ENCODE results near the gene GIT1. TPM values are rescaled to one million over a fixed set of nuclear protein-coding genes. Genes with fewer than 3 reads are reported as not detected.

The GIT1 gene
- total and polyA plus RNA-seq, 2 of the 13 experiments (the other 11 are each of a cell fraction or from before 2014, with no cell fraction given) = 14.2 to 30.8 TPM

GRCh38 chr17:29565643-29566472 lies 23.6 kb downstream of the GIT1 start (continued):
- TF ChIP-seq KLF11 (CRISPR knock-in tag; IDR thresholded peaks at IDR 0.05) = no peak
- no peak for TF ChIP-seq ZNF468 (CRISPR knock-in tag; IDR thresholded peaks at IDR 0.05)
- peak; percentile 67; the same call in 1 of the 2 replicates for TF ChIP-seq HIVEP1 (CRISPR knock-in tag; IDR thresholded peaks at IDR 0.05)
- no peak for TF ChIP-seq ZFP36L2 (CRISPR knock-in tag; IDR thresholded peaks at IDR 0.05)
- peak; percentile 67; the same call in 1 of the 2 replicates for TF ChIP-seq ZBTB7B (CRISPR knock-in tag; IDR thresholded peaks at IDR 0.05)
- peak; percentile 71 for TF ChIP-seq ZNF280B (CRISPR knock-in tag; IDR thresholded peaks at IDR 0.05; ENCODE audit: borderline replicate concordance)
- no peak for TF ChIP-seq SATB2 (CRISPR knock-in tag; IDR thresholded peaks at IDR 0.05)
- TF ChIP-seq, protein P1, sequence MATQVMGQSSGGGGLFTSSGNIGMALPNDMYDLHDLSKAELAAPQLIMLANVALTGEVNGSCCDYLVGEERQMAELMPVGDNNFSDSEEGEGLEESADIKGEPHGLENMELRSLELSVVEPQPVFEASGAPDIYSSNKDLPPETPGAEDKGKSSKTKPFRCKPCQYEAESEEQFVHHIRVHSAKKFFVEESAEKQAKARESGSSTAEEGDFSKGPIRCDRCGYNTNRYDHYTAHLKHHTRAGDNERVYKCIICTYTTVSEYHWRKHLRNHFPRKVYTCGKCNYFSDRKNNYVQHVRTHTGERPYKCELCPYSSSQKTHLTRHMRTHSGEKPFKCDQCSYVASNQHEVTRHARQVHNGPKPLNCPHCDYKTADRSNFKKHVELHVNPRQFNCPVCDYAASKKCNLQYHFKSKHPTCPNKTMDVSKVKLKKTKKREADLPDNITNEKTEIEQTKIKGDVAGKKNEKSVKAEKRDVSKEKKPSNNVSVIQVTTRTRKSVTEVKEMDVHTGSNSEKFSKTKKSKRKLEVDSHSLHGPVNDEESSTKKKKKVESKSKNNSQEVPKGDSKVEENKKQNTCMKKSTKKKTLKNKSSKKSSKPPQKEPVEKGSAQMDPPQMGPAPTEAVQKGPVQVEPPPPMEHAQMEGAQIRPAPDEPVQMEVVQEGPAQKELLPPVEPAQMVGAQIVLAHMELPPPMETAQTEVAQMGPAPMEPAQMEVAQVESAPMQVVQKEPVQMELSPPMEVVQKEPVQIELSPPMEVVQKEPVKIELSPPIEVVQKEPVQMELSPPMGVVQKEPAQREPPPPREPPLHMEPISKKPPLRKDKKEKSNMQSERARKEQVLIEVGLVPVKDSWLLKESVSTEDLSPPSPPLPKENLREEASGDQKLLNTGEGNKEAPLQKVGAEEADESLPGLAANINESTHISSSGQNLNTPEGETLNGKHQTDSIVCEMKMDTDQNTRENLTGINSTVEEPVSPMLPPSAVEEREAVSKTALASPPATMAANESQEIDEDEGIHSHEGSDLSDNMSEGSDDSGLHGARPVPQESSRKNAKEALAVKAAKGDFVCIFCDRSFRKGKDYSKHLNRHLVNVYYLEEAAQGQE (IDR thresholded peaks at IDR 0.05; ENCODE audit: borderline replicate concordance in 1 of 2, low read depth in 1 of 2, low read length in 2 of 2) = no peak
- 0 out of 2 replicates have a peak, but pooled peaks have one; percentile 43 for TF ChIP-seq THAP8 (CRISPR knock-in tag; IDR thresholded peaks at IDR 0.05; ENCODE audit: borderline replicate concordance)
- TF ChIP-seq CERS6 (CRISPR knock-in tag; IDR thresholded peaks at IDR 0.05) = no peak
- no peak; the same call in 1 of the 2 replicates for TF ChIP-seq TAF1 (CRISPR knock-in tag; IDR thresholded peaks at IDR 0.05)
- 0 out of 2 replicates have a peak, but pooled peaks have one; percentile 14 for TF ChIP-seq RNF2 (conservative IDR thresholded peaks at IDR 0.05; ENCODE audit: low read depth)
- no peak for TF ChIP-seq MZF1 (CRISPR knock-in tag; IDR thresholded peaks at IDR 0.05; ENCODE audit: borderline replicate concordance)
- TF ChIP-seq UBTF (CRISPR knock-in tag; IDR thresholded peaks at IDR 0.05) = peak; percentile 86; the same call in 1 of the 2 replicates
- no peak for TF ChIP-seq ONECUT2 (CRISPR knock-in tag; IDR thresholded peaks at IDR 0.05)
- no peak for TF ChIP-seq RFX5 (IDR thresholded peaks at IDR 0.05; ENCODE audit: low read depth, low read length)
- no peak; the same call in 1 of the 2 replicates for TF ChIP-seq HES4 (CRISPR knock-in tag; IDR thresholded peaks at IDR 0.05; ENCODE audit: borderline replicate concordance)
- TF ChIP-seq NRL (CRISPR knock-in tag; IDR thresholded peaks at IDR 0.05; ENCODE audit: borderline replicate concordance) = peak; percentile 75
